GM18907 (cell line): ENCODE measurements around the gene KPNA1.

Experiments
- ATAC-seq: cut with Tn5 transposase; IDR thresholded peaks from one replicate; pipeline ENCODE4 v1.9.1; 2021; ENCODE audit warnings: mild to moderate bottlenecking, moderate library complexity; ENCODE audit not compliant: unreplicated experiment

Gene KPNA1

DNA sequence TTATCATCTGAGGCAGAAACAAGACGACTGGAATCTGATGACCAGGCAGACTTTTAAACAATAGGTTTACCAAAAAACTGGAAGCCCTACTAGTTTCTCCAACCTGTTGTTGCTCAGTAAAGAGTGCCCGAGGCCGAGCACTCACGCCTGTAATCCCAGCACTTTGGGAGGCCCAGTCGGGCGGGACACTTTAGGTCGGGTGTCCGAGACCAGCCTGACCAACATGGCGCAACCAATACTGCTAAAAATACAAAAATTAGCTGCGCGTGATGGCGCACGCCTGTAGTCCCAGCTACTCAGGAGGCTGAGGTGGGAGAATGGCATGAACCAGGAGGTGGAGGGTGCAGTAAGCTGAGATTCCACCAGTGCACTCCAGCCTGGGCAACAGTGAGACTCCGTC lies 97.8 kb downstream of the KPNA1 start:
- ATAC-seq = no peak

DNA sequence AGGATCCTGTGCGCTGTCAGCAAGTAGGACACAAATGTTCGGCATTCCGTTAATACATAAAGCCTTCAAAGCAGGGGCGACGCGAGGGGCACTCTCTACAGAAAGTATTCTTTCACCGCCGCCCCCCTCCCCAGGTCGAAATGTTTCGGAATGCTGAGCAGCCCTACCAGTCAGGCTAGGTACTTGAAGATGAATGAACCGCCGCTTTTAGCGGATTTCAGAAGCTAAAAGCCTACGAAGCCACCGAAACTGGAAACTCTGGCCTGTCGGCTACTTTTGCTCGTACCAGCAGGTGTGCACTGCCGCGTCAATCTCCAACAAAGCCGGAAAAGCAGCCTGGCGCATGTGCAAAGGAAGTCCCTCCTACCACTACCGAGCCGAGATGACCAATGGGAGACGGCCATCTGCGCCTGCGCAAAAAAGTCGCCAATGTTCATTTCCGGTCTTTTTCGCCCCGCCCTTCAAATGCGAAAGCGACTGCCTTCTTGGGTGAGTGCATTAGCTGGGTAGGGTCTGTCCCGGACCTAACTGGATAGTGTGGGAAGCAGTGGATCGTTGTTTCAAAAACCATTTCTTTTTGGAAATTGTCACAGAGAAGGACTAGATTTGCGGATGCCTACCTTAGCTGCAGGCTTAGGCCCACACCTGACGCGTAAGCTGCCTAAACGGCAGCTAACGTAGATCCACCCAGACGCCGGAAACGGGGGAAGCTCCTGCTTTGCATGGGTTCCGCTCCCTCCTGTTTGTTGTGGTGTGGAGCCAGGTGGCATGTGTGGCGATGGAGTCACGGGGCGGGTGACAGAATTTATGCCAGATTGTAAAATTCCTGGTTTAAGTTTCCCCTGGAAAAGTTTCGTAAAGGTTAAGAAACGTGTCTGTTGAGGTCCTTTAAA lies 98.7 kb downstream of the KPNA1 start, which contains the start of gene WDR5B:
TSS of gene WDR5B (minus strand) at position 301 of the 893 bp plus-strand sequence. CDS start 534 bp downstream, outside the sequence.
- ATAC-seq = peak; percentile 85

- ATAC-seq = peak; percentile 58
Observed at GRCh38 chr3:122415104-122415744, 99.5 kb downstream of the KPNA1 start.

DNA sequence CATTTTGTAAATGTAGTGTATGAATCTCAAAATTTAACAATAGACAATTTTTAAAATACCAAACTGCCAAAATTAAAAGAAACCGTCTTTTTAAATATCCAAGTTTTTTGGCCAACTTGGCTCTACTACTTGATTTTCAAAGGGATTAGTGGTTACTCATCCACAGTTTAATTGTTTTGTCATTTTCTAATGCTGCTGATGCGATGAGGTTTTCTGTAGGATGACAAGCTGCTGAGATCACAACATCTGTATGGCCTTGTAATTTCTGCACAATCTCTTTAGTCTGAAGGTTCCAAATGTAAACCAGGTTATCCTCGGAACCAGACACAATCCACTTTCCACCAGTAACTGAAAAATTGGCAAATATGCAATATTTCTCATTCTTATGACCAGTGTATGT lies 100.3 kb downstream of the KPNA1 start:
- no peak for ATAC-seq

- ATAC-seq = no peak
Observed at GRCh38 chr3:122410639-122411038, 104.1 kb downstream of the KPNA1 start.

DNA sequence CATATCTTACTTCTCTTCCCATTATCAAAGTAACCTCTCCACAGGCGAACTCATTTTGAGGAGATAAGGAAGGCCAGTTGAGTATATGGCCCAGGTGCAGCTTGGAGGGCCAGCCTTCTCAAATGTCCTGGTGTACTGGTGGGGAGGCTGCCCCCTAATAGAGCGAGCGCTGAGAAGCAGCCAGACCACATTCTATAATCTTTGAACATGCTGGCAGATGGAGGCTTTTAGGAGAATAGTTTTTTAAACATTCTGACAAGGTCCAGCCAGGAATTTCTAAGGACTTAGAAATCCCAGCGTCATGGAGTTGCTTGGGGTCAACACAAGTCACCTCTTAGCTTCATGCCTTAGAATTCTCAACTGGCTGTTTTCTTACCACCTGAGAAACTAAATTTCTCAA lies 104.6 kb downstream of the KPNA1 start:
- no peak for ATAC-seq

DNA sequence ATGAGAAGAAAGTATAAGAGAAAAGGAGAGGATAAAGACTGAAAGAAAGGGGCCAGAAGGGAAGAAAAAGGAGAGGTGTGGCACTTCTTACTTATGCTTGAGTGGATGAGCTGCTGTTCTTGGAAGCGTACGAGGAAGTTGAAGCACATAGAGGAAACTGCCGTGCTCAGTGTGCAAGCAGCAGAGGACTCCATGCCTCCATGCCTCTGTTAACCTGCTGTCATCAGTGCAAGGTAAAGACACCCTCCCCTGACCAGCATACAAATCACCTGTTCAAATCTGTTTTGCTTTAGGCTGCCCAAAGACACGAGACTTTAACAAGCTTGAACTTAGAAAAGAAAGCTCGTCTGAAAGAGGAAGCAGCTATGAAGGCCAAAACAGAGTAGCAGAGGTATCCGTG lies 105.3 kb downstream of the KPNA1 start:
- no peak for ATAC-seq

- no peak for ATAC-seq
Observed at GRCh38 chr3:122407946-122408345, 106.8 kb downstream of the KPNA1 start.

- no peak for ATAC-seq
Observed at GRCh38 chr3:122406198-122406597, 108.5 kb downstream of the KPNA1 start.

DNA sequence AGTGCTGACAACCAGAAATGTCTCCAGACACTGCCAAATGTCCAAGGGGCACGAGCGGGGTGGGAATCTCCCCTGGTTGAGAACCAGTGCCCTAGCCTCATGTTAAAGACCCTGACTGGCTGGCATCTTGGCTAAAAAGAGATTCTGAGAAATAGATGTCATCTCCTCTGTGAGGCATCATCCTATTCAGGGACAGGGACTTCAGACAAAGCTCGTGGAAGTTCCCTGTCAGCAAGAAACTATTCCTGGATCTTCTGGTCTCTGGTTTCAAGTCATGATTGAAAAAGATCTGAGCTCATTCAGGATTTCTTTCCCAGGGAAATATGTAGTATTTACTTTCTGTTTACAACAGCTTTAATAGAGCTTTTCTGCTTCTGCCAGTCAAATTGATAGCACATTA lies 109.7 kb downstream of the KPNA1 start:
- ATAC-seq = no peak

- ATAC-seq = no peak
Observed at GRCh38 chr3:122403489-122403888, 111.2 kb downstream of the KPNA1 start.

DNA sequence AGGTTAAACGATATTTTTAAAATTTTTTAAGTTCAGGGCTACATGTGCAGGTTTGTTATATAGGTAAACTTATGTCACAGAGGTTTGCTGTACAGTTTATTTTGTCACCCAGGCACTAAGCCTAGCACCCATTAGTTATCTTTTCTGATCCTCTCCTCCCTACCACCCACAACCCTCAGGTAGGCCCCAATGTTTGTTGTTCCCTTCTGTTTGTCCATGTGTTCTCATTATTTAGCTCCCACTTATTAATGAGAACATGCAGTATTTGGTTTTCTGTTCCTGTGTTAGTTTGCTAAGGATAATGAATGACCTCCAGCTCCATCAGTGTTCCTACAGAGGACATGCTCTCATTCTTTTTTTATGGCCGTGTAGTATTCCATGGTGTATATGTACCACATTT lies 115.8 kb downstream of the KPNA1 start:
- ATAC-seq = no peak

- no peak for ATAC-seq
Observed at GRCh38 chr3:122397201-122397600, 117.5 kb downstream of the KPNA1 start.

- ATAC-seq = no peak
Observed at GRCh38 chr3:122396511-122396910, 118.2 kb downstream of the KPNA1 start.

GRCh38 chr3:122395582-122395981 lies 119.2 kb downstream of the KPNA1 start:
- no peak for ATAC-seq

- no peak for ATAC-seq
Observed at GRCh38 chr3:122394173-122394572, 120.6 kb downstream of the KPNA1 start.

DNA sequence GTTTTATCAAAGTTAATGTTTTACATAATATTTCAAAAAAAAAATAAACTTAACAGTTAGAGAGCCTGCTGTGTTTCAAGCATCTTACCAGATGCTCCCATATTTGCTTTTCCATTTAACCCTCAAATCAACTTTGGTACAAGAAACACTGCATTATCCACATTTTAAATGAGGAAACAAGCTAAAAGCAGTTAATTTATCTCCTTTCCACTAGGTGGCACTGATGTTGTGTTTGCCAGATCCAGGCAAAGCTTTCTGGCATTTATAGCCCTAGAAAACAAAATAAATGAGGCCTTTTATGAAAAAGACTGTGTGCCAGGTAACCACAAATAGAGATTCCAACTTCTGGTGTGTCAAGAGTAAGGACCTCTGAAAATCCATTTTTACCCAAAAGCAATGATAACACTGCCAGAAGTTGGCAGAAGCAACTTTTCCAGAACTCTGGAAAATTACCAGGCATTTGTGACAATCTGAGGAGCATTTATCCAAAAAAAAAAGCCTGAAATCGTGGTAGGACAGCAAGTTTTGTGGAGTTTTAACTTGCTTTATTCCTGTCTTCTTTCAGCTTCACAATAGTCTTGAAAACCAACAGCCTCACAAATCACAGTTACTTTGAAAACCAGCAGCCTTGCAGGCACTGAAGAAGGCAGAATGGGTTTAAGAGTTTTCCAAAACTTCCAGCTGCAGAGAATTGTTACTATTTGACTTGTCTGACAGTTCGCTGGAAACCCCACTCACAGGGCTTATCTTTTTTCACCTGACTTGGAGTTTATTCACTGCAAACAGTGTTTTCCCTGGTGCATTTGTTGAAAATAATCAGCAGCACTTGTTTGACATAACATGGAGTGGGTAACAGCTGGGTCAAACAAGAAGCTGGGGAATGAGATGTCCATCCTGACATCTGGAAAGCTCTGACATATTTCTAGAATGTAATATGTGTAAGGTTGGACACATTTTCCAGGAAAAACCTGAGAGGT lies 121.6 kb downstream of the KPNA1 start:
- no peak for ATAC-seq

- ATAC-seq = no peak
Observed at GRCh38 chr3:122391681-122392446, 122.9 kb downstream of the KPNA1 start.

GRCh38 chr3:122390665-122391064 lies 124.1 kb downstream of the KPNA1 start:
- ATAC-seq = no peak

- no peak for ATAC-seq
Observed at GRCh38 chr3:122389892-122390291, 124.8 kb downstream of the KPNA1 start.
